Sigmoid colon (tissue), 4 donors: ENCODE results near the gene KAZN.

Experiments
- EP300 ChIP-seq, 4 donors: sonication (generic); formaldehyde crosslinking; IDR thresholded peaks; one replicate each; pipeline ENCODE4 v1.6.1; 2017; ENCODE audit warnings: antibody characterized with exemption in 4 of 4
- POLR2A ChIP-seq, 2 donors: fragments of 450-650 bp; IDR thresholded peaks; one replicate each; pipeline ENCODE4 v1.6.1; 2016; ENCODE audit warnings: antibody characterized with exemption in 2 of 2, mild to moderate bottlenecking in 2 of 2, moderate library complexity in 2 of 2
- POLR2AphosphoS5 ChIP-seq, 4 donors: sonication (generic); formaldehyde crosslinking; IDR thresholded peaks; one replicate each; pipeline ENCODE4 v1.6.1; 2017; ENCODE audit warnings: antibody characterized with exemption in 4 of 4
- TF ChIP-seq, protein P1 (sequence below), 4 experiments: fragments of 450-650 bp in 3 of 4; fragments of 200-600 bp in 1 of 4; IDR thresholded peaks; one replicate each; pipeline ENCODE4 v1.5.1; 2016 to 2019; ENCODE audit warnings: antibody characterized with exemption in 4 of 4, mild to moderate bottlenecking in 3 of 4, moderate library complexity in 2 of 4

DNA sequence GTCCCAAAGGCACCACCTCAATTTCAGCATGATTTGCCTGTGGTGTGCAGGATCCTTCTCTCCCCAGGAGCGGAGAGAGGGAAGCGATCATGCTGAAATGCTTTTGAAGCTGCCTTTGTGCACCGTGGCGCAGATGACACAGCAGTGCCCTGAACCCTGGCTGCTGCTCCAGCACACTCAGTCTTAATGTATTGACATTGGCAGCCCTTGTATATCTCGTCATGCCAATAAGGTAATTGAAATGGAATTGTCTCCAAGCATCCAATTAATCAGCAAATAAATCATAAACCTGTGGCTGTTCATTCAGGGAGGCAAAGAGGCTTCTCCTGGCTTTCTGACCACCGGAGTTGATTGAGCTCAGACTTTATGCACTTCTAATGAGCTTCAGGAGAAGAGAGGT, 139.8 kb downstream of the KAZN start:
- TF ChIP-seq, protein P1, sequence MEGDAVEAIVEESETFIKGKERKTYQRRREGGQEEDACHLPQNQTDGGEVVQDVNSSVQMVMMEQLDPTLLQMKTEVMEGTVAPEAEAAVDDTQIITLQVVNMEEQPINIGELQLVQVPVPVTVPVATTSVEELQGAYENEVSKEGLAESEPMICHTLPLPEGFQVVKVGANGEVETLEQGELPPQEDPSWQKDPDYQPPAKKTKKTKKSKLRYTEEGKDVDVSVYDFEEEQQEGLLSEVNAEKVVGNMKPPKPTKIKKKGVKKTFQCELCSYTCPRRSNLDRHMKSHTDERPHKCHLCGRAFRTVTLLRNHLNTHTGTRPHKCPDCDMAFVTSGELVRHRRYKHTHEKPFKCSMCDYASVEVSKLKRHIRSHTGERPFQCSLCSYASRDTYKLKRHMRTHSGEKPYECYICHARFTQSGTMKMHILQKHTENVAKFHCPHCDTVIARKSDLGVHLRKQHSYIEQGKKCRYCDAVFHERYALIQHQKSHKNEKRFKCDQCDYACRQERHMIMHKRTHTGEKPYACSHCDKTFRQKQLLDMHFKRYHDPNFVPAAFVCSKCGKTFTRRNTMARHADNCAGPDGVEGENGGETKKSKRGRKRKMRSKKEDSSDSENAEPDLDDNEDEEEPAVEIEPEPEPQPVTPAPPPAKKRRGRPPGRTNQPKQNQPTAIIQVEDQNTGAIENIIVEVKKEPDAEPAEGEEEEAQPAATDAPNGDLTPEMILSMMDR (IDR thresholded peaks at IDR 0.05), result no peak
- TF ChIP-seq POLR2A (IDR thresholded peaks at IDR 0.05) (no peak), POLR2AphosphoS5 (IDR thresholded peaks at IDR 0.05) (no peak), EP300 (IDR thresholded peaks at IDR 0.05) (no peak)
